PFSK-1 (cell line): ENCODE measurements around the gene CCDC192.

Experiments used
- POLR2AphosphoS5 ChIP-seq: IDR thresholded peaks from 2 replicates; pipeline ENCODE4 v1.6.1; 2012; ENCODE audit warnings: low read depth, mild to moderate bottlenecking, control low read depth, low read length, moderate library complexity
- SIN3A ChIP-seq: IDR thresholded peaks from 2 replicates; pipeline ENCODE4 v1.6.1; 2012; ENCODE audit warnings: mild to moderate bottlenecking, low read length, moderate library complexity, borderline replicate concordance; ENCODE audit not compliant: insufficient read depth
- TAF1 ChIP-seq: IDR thresholded peaks from 2 replicates; pipeline ENCODE4 v1.6.1; 2012; ENCODE audit warnings: low read length, control low read depth, borderline replicate concordance; ENCODE audit not compliant: insufficient read depth
- TF ChIP-seq, protein P1 (sequence below), 2 experiments: IDR thresholded peaks; 2 replicates each; pipeline versions ENCODE4 v1.6.1 to v1.8.0; 2011 to 2012; ENCODE audit warnings: low read depth in 2 of 2, low read length in 2 of 2, control low read depth in 1 of 2, inconsistent platforms in 1 of 2, mild to moderate bottlenecking in 1 of 2, moderate library complexity in 1 of 2; ENCODE audit not compliant: insufficient read depth in 1 of 2

DNA sequence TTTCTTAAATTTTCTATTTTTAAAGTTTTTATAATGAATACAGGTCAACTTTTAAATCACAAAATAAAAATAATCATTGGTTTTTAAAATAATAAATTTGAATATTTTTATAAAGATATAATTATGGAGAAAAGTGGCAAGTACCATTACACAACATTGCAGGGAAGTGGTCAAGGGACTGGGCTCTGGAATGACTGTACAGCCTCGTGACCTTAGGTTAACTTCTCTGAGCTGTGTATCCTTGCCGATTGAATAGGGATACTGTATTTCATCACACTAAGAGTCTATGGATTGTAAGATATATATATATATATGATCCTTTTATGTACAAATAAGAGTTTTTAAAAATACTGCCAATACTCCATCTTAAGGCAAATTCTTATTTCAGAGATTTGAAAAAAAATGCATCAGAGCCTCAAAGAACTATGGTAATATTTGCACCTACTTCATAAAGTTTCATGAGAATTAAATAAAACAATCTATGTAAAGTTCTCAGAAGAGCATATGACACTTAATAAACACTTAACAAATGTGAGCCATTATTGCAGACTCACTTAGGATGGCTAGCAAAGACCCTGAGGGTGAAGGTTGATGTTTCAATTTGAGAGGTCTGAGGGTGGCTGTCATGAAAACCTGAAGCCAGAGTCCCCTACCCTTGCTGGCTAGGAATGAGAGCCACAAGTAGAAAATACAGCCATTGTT, 136.5 kb downstream of the CCDC192 start:
- no peak for TF ChIP-seq POLR2AphosphoS5
- TF ChIP-seq, protein P1, sequence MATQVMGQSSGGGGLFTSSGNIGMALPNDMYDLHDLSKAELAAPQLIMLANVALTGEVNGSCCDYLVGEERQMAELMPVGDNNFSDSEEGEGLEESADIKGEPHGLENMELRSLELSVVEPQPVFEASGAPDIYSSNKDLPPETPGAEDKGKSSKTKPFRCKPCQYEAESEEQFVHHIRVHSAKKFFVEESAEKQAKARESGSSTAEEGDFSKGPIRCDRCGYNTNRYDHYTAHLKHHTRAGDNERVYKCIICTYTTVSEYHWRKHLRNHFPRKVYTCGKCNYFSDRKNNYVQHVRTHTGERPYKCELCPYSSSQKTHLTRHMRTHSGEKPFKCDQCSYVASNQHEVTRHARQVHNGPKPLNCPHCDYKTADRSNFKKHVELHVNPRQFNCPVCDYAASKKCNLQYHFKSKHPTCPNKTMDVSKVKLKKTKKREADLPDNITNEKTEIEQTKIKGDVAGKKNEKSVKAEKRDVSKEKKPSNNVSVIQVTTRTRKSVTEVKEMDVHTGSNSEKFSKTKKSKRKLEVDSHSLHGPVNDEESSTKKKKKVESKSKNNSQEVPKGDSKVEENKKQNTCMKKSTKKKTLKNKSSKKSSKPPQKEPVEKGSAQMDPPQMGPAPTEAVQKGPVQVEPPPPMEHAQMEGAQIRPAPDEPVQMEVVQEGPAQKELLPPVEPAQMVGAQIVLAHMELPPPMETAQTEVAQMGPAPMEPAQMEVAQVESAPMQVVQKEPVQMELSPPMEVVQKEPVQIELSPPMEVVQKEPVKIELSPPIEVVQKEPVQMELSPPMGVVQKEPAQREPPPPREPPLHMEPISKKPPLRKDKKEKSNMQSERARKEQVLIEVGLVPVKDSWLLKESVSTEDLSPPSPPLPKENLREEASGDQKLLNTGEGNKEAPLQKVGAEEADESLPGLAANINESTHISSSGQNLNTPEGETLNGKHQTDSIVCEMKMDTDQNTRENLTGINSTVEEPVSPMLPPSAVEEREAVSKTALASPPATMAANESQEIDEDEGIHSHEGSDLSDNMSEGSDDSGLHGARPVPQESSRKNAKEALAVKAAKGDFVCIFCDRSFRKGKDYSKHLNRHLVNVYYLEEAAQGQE (IDR thresholded peaks at IDR 0.05; ENCODE audit: insufficient read depth in 1 of 2, low read depth in 2 of 2, low read length in 2 of 2) = no peak
- no peak for TF ChIP-seq TAF1
- no peak for TF ChIP-seq SIN3A
